ENCODE measurements around the gene POF1B. TPM values are rescaled to one million over a fixed set of nuclear protein-coding genes. Genes with fewer than 3 reads are reported as not detected.
"Not testable (repeated sequence)": the region's sequence is repeated elsewhere in the genome, so short reads cannot be mapped to it uniquely, and the experiment has no call there.

Gene POF1B, protein sequence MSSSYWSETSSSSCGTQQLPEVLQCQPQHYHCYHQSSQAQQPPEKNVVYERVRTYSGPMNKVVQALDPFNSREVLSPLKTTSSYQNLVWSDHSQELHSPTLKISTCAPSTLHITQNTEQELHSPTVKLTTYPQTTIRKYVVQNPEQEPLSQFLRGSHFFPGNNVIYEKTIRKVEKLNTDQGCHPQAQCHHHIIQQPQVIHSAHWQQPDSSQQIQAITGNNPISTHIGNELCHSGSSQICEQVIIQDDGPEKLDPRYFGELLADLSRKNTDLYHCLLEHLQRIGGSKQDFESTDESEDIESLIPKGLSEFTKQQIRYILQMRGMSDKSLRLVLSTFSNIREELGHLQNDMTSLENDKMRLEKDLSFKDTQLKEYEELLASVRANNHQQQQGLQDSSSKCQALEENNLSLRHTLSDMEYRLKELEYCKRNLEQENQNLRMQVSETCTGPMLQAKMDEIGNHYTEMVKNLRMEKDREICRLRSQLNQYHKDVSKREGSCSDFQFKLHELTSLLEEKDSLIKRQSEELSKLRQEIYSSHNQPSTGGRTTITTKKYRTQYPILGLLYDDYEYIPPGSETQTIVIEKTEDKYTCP
- not detected for polyA plus RNA-seq (2013, experiment 1 of 2; ENCODE audit: insufficient read length)
- not detected for polyA plus RNA-seq (2013, experiment 2 of 2; ENCODE audit: insufficient read length)

DNA sequence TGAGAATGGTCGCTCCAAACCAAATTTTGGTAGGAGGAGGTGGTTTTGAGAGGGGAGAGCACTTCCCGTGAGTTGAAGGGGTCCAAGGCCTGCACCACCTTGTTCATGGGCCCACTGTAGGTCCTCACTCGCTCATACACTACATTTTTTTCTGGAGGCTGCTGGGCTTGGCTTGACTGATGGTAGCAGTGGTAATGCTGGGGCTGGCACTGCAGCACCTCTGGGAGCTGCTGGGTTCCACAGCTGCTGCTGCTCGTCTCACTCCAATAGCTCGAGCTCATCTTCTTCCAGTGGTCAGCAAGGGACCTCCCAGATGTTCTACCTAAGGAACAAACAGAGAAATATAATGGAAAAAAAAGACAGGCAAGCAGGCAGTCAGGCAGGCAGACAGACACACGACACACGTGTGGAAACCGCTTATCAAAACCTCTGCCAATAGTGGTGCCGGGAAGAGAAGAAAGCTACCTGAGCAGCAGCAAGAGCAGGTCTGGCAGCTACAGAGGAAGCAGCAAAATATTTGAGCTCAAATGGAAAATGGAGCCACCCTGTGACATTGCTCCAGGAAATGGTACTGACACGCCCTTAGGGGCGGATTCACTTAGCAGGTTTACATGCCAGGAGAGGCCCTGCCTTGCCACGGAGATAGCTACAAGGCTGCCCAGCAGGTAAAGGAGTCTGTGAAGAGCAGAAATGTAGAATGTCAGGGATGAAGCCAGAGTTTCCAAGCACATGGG, at the start of gene POF1B:
Gene POF1B (minus strand): TSS at position 492 of the 734 bp plus-strand sequence. CDS start 211 bp downstream, at position 281.
- DNase-seq = no peak

DNA sequence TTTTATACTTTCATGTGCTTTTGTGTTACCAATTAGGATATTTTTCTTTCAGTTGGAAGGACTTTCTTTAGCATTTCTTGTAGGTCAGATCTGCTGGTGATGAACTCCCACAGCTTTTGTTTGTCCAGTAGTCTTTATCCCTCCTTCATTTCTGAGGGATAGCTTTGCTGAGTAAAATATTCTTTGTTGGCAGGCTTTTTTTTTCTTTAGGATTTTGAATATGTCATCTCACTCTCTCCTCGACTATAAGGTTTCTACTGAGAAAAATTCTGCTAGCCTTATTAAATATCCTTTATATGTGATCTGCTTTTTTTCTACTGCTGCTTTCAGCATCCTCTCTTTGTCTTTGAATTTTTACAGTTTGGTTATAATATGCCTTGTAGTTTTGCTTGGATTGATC, 49.6 kb upstream of the POF1B start:
- DNase-seq = no peak

DNA sequence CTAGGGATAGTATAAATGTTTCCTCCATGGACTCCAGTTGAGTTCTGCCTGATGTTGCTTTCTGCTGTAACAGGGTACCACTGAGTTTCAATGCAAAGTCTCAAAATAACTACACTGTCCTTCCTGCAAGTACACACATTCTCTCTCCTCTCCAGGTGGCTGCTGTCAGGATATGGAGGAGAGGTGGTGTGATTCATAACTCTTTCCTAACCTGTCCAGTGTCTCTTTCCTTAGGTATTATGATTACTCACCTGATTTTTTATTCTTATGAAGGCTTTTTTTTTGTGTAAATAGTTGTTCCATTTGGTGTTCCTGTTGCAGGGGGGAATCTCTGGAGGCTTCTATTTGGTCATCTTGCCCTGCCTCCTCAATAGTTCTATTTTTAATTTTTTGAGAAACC, 39.8 kb upstream of the POF1B start:
- no peak for DNase-seq

DNA sequence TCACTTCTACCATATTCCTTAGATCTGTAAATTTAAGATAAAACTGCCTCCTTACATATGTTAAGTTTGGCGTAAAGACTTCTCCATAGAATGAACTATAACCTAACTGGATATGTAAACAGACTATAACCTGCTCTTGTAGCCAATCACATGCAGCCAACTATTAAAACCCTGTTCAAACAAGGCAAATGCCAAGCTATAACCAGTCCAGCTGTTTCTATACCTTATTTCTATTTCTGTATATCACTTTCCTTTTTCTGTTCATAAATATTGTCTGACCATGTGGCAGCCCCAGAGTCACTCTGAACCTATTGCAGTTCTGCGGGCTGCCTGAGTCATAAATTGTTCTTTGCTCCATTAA, 12.4 kb upstream of the POF1B start:
- DNase-seq = no peak

DNA sequence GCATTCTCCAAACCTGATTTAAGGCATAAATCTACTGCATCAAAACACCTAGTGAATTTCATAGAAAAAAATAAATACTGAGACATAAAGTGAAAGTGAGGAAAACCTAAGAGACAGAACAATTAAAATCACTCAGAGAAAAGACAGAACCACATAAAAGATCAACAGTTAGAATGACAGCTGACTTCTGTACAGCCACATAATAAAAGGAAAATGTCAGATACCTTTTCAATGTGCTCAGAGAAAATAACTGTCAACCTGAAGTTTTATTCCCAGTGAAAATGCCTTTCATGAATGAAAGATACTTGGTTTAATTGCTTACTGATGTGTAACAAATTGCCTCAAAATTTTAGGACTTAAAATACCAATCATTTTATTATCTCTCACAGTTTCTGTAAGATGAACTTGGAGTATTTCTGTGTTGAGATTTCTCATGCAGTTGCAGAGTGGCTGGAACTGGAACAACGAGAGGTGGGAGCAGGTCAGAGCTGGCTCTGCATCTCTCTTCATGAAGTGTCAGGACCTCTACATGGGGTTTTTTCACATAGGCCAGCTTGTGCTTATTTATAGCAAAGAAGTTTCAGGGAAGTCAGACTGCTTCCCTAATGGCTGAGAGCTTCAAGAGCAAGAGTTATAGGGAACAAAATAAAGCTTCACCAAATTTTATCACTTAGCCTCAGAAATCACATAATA, 11.9 kb upstream of the POF1B start:
- no peak for DNase-seq

DNA sequence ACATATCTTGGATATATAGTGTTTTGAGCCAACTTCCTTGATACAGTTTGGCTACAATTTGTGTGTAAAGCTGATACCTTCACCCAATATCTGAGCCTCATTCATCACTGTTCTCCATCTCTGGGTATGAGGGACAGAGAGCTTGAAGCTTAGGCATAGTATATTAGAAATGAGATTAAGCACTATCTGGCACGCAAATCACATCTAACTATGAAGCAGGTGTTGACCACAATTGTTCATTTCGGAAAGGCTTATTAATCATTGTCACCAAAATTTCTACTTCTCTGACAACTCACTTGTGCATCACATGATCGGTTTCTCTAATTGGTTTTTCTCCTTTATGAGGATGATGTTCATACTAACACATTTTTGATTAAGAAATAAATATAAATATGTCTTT, 2.1 kb upstream of the POF1B start:
- no peak for DNase-seq

DNA sequence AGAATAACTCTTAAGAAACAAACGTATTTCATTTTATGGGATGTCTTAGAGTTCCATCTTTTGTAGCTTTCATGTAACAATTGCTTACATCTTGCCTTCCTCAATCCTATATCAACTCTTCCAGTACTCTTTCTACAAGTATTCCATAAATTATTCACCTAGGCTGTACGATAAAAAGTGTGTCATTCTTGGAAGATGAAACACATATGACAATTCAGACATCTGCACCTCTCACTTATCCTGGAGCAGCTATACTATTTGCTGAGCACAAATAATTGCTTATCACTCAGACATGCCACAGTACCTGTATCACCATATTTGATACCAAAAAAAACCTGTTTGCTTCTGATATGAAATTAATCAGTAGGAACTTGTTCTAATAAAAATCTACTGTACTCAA, 1.0 kb downstream of the POF1B start:
- no peak for DNase-seq

DNA sequence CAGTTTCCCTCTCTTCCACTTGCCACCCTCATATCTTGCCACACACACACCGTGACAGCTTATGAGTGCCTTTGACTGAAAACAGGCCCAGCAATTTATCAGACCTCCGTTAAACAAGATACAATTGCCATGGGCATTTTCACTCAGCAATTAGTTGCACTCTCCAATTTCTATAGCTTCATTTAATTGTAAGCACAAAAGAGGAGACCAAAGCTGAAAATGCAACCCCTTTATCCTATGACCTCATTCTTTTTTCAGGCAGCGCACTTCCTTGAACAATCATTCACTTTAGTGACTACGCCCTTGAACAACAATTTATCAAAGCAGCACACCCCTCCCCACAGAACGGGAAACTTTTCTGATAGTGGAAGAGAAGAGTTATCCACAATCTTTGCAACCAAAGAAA, 4.1 kb downstream of the POF1B start:
- DNase-seq = no peak

DNA sequence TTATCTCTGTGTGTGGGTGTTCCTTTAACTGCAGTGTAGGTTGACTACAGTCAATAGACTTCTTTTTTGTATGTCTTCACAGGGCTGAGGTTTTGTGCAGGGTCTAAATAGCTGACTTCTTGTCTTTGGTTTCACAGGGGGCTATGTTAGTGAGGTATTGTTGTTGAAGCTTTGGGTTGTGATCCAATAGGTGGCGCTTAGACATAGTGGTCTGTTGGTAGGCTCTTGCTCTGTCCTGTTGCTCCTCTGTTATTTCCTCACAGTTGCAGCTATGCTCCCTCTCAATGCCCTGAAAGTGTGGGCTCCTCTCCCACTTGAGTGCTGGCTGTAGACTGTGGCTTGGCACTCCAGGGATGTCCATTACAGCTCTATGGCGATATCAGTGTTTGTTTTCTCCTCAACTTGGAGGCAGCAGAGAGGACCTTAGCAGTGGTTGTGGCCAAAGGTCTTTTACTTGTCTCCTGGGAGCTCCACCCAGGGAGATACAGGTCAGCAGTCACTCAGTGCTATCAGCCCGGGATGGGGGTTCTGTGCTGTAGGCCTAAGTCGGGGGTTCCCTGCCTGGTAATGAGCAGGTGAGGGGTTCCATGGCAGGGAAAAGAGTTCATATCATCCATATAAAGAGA, 14.0 kb downstream of the POF1B start:
- DNase-seq = no peak

DNA sequence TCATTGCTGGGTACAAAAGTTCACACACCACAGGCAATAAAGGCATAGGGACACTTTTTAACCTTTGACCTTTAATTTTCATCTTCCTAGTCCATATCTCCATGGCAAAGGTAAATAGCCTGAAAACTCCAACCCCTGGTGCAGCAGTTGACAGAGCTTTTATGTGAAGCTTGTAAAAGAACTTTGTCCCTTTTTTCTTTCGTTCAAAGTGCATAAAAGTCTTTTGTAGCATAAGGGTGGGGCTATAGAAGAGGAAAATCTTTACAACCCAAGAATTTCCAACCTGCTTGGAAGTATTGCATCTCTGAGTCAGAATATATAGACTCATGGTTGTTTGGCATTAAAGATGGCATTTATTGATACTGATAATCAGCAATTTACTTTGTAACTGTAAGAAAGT, 20.4 kb downstream of the POF1B start:
- no peak for DNase-seq

DNA sequence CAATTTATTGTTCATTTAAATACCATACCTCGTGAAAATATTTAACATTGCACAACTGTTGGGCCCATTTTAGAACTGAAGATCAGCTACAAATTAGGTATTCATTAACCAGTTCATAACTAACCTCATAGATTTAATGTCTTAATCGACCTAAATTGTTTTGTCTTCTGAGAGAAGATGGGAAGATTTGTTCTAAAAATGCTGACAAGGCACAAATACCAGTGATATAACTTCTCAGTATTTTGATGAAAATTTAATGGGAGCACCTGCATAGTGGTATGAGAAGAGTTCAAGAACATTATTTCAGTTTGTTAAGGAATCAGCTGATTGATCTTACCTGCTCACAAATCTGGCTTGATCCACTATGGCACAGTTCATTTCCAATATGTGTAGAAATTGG, 33.9 kb downstream of the POF1B start:
- no peak for DNase-seq

DNA sequence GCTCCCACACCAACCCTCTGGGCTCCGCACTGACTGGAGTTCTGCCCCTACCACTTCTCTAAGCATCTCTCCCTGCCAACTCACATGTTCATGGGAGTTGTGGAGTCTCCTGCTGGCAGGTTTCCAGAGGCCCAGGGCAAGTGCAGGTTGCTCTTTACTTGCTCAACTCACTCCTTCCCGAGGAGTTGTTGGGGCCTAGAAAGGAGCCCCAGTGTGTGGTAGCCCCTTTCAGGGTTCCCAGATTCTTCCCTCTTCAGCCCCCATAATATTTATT, 52.5 kb downstream of the POF1B start:
- no peak for DNase-seq

DNA sequence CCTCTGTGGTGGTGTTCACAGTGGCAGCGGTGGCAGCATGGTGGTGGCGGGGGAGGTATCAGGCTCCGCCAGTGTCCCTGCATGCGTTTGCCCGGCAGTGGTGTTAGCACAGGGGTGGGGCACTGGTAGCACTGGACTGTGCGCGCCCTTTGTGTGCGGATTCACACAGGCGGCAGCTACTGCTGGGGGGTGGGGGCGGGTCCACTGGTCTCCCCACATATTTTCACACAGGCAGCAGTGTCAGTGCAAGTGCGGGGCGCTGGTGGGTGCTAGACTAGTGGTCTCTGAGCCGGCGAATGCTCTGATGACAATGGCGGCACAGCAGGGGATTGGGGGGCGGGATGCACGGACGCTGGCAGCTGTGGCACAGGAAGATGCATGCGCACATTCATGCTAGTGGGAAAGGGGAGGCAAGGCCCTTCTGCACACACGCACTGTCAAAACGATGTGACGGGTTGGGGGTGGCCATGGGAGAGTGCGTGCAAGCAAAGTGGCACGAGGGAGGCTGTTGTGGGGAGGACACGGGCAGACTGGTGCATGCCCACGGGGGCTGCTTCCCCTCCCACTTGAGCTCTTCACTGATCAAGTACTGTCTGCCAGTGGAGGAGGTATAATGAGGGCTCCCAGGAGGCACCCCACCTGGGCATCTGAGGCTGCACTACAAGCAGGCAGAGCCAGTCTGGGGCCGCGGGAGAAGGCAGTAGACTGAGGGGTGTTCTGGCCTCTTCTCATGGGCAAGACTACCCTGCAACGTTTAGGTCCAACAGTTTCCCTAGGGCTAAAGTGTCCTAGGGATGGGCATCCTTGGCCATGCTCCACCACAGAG, 53.0 kb downstream of the POF1B start:
- no peak for DNase-seq

DNA sequence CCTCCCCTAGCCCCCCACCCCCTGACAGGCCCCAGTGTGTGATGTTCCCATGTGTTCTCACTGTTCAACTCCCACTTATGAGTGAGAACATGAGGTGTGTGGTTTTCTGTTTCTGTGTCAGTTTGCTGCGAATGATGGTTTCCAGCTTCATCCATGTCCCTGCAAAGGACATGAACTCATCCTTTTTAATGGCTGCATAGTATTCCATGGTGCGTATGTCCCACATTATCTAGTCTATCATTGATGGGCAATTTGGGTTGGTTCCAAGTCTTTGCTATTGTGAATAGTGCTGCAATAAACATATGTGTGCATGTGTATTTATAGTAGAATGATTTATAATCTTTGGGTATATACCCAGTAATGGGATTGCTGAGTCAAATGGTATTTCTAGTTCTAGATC, 68.1 kb downstream of the POF1B start:
- DNase-seq = not testable (repeated sequence)

DNA sequence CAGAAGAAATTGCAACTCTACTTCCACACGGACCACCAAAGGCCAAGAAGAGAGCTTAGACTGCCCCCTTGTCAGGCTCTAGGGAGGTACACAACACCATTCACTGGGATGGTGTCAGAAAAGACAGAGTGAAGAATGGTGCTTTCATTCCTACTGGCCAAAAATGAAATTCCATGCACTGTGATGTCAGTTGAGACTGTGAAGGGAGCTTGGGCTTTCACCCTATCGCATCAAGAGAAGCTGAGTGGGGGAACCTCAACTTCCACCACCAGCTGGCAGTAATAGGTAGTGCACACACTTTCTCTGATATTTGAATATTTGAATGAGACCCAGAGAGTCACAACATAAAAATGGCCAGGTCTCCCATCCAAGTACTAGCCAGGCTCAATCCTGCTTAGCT, 69.7 kb downstream of the POF1B start:
- DNase-seq = no peak

DNA sequence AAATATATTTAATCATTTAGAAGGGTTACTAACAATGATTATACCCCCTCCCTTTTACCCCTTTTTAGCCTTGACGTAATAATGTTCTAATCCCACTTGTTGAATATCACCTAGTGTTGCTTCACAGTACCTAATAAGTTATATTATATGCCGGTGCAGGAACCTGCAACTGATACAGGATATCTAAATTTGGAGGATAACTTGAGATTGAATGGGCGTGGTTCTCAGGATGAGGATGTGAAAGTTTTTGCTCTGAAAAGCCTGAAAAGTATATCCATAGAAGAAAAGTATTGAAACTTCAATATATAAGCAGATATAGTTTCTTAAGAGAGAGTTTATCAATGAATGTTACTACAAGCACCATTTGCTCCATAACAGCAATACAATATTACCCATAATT, 75.9 kb downstream of the POF1B start:
- no peak for DNase-seq

DNA sequence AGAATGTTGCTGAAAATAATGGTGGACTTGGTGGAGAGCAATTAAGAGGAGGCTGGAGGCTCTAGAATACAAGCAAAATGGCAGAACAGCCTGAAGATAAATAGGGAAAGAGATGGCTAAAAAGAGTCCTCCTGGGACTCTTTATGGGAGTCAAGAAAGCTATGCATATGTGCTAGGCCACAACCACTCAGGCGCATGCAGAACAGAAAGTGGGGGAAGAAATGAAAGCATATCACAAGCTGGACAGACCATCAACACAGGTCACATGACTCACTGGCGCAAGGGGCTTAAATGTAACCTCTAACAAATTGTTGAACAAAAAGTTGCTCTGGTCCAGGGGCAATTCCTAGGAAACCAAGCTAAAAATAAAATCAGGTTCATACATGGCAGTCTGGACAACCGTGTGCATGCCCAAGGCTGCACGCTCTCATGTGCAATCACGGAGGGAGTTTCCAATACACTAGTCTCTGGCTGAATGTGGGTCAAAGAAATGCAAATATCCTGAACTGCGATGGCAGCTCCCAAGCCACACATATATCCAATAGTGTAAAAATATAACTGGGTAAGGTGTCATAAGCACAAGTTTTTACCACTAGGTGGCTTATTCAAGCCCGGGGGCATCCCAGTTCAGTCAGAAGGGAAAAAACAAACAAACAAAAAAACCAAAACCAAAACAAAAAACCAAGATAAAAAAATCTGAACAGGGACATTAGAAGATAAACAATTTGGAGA, 90.3 kb downstream of the POF1B start:
- no peak for DNase-seq

DNA sequence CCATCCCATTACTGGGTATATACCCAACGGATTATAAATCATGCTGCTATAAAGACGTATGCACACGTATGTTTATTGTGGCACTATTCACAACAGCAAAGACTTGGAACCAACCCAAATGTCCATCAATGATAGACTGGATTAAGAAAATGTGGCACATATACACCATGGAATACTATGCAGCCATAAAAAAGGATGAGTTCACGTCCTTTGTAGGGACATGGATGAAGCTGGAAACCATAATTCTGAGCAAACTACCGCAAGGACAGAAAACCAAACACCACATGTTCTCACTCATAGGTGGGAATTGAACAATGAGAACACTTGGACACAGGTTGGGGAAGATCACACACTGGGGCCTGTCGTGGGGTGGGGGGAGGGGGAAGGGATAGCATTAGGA, 94.2 kb downstream of the POF1B start:
- not testable (repeated sequence) for DNase-seq

DNA sequence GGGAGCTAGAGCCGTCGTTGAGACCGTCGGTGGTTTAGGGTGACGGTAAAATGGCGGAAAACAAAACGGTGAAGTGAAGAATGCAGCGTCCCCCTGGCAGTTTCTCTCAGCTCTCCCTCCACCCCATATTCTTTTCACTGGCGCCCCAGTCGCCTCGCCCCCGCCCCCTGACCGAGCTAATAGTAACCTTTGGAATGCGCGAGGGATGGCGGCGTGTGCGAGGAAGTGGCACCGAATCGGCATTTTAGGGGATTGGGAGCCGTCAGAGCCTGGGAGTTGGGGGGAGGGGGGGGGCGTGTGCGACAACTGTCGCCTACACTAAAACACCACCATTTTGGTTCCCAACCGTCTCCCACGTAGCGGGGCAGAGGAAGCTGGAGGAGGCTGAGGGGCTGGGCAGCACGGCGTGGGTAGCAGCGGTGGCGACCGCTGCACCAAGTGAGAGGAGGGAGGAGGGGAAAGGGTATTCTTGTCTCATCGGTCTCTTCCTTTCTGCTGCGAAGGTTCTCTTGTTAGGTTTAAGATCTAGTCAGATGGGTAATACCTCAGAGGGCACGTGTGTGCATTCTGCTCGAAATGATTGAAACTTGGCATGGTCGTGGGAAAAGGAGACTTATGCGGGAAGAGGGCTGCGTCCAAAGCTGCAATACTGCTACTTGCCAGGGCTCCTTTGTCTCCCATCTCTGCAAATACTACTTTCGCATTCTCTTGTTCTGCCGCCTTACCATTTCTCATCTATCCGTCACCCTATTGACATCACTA, 134.8 kb downstream of the POF1B start:
- DNase-seq = peak; percentile 27

DNA sequence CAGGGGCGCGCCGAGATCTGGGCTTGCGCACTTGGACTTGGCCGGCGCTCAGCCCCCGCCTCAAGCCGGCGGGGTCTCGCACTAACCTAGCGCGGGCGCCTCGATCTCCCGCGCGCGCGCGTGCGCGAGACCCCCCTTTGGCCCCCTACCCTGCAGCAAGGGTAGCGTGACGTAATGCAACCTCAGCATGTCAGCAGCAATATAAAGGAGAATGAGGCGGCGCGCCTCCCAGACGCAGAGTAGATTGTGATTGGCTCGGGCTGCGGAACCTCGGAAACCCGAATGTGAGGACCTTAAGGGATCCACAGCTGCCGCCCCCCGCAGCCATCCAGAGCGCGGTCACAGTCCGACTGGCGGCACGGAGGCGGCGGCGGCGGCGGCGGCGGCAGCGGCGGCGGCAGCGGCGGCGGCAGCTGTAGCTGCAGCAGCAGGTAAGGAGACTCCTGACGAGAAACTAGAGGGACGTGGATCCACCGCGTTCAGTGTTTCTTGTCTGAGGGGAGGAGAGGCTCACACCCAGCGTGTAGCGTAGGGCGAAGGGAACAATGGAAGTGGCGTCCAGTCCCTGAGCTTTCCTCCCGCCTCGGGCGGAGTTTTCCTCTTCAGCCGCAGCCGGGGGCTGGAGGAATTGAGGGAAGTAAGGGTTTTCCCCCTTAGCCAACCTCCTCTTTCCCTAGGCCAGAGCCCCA, 135.6 kb downstream of the POF1B start, which contains the start of the genes SATL1 and ZNF711:
Gene SATL1 (minus strand): TSS at position 19 of the 689 bp plus-strand sequence. CDS start 134,811 bp downstream, outside the sequence.
Gene ZNF711 (plus strand): TSS at position 231 of the 689 bp plus-strand sequence. CDS start 3,582 bp downstream, outside the sequence.
- peak; percentile 62 for DNase-seq
